BJ (cell line): ENCODE measurements around the gene C22orf39. TPM values are rescaled to one million over a fixed set of nuclear protein-coding genes. Genes with fewer than 3 reads are reported as not detected.

ENCODE experiments used
- CTCF ChIA-PET: fragments of 350-600 bp; formaldehyde crosslinking; extraction: SDS; loops from one replicate; lab custom pipeline; 2021; ENCODE audit warnings: antibody characterized with exemption, inconsistent platforms; lab: Yijun Ruan, JAX
- POLR2A ChIA-PET: fragments of 300-600 bp; sonication (Branson Sonifier 250); formaldehyde crosslinking; extraction: SDS; loops from one replicate; lab custom pipeline; 2021; ENCODE audit warnings: antibody characterized with exemption; lab: Charles Lee
- DNase-seq: peaks from one replicate; pipeline ENCODE4 v3.0.0-alpha.2; 2011; ENCODE audit warnings: low read depth
- H3K27me3 ChIP-seq: 2 replicates; pipeline ENCODE4 v1.6.0; 2011; ENCODE audit warnings: low read length; ENCODE audit not compliant: control insufficient read depth, insufficient read depth
- H3K36me3 ChIP-seq: 2 replicates; pipeline ENCODE4 v1.5.1; 2011; ENCODE audit warnings: low read length; ENCODE audit not compliant: control insufficient read depth, insufficient read depth
- H3K4me3 ChIP-seq: 2 replicates; pipeline ENCODE4 v1.5.1; 2011; ENCODE audit warnings: low read depth, mild to moderate bottlenecking, control low read depth, low read length
- polyA plus RNA-seq: library from polyadenylated mRNA; depleted of rRNA; stranded (reverse); fragments of >200 nt; gene quantifications from 2 replicates; pipeline ENCODE4 v1.2.3, GENCODE V29; 2011
- TF ChIP-seq, protein P1 (sequence below): IDR thresholded peaks from 2 replicates; pipeline ENCODE4 v1.5.1; 2011; ENCODE audit warnings: low read depth, mild to moderate bottlenecking, control low read depth, inconsistent platforms, low read length, moderate library complexity; ENCODE audit not compliant: insufficient read depth

C22orf39 gene
- polyA plus RNA-seq, 1 experiment = 16.3 TPM

- no peak for DNase-seq
- TF ChIP-seq, protein P1, sequence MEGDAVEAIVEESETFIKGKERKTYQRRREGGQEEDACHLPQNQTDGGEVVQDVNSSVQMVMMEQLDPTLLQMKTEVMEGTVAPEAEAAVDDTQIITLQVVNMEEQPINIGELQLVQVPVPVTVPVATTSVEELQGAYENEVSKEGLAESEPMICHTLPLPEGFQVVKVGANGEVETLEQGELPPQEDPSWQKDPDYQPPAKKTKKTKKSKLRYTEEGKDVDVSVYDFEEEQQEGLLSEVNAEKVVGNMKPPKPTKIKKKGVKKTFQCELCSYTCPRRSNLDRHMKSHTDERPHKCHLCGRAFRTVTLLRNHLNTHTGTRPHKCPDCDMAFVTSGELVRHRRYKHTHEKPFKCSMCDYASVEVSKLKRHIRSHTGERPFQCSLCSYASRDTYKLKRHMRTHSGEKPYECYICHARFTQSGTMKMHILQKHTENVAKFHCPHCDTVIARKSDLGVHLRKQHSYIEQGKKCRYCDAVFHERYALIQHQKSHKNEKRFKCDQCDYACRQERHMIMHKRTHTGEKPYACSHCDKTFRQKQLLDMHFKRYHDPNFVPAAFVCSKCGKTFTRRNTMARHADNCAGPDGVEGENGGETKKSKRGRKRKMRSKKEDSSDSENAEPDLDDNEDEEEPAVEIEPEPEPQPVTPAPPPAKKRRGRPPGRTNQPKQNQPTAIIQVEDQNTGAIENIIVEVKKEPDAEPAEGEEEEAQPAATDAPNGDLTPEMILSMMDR = no peak
- POLR2A ChIA-PET = interaction anchor here (0.7 kb wide), 1 partner anchor 524 kb away, joined by 3 read pairs; no protein-coding TSS in a partner anchor
- Histone ChIP-seq H3K36me3 (peaks cover 8% of the 10 kb centered on the region; the same call in 1 of the 2 replicates), H3K4me3 (no peak overlapping the region), H3K27me3 (no peaks in the 10 kb centered on the region)
- CTCF ChIA-PET = interaction anchor here (1.3 to 1.9 kb wide), 2 partner anchors 42 to 195 kb away, joined by 3 to 4 read pairs; no protein-coding TSS in a partner anchor
These were observed 12.5 kb downstream of the C22orf39 start for GRCh38 chr22:19434829-19435580.

GRCh38 chr22:19434401-19434800 is 13.1 kb downstream of the C22orf39 start:
- Histone ChIP-seq H3K27me3 (no peaks in the 10 kb centered on the region), H3K4me3 (no peak overlapping the region), H3K36me3 (peaks cover 8% of the 10 kb centered on the region; the same call in 1 of the 2 replicates)
- CTCF ChIA-PET = interaction anchor here (1.9 kb wide), 1 partner anchor 196 kb away, joined by 4 read pairs; no protein-coding TSS in a partner anchor
- POLR2A ChIA-PET = no interaction called here
- DNase-seq = no peak
- TF ChIP-seq, protein P1 = no peak

DNA sequence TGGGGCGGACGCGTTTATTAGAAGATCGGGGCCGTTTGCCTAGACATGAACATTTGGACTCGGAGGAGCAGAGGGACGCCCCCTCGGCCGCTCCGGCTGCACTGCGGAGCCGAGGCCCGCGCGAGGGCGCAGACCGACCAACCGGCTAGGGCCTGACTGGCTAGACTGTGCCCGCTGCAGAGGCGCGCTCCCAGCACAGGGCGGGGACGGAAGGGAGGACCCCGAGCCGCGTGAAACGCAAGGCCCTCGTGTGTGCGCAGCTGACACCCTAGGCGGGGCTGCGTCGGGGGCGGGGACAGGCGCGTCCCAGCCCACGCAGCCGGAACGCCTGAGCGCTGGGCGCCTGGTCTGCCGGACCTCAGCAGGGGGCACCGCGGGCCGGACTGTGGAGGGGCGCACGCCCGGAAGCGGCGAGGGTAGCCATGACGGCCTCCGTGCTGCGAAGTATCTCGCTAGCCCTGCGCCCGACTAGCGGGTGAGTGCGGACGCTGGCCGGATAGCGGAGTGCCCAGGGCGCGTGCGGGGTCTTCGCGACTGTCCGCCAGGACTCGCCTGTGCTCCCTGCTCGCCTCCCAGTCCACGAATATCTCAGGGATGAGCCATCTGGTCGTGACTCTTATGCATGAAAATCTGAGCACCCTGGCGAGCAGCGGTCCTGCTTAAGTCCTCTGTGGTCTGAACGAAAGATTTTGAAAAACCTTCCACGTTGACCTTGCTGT is 15.2 kb downstream of the C22orf39 start, which contains the start of gene MRPL40:
TSS of gene MRPL40 (plus strand) at position 413 of the 719 bp plus-strand sequence. CDS start at position 423, 10 bp downstream.
- peak within 1 kb of the TSS; percentile 86 for H3K4me3 ChIP-seq
- H3K36me3 ChIP-seq = peaks cover 8% of the 10 kb centered on the region; the same call in 1 of the 2 replicates
- peak; percentile 44 for DNase-seq
- no peaks in the 10 kb centered on the region for H3K27me3 ChIP-seq
- TF ChIP-seq, protein P1 = no peak
- CTCF ChIA-PET = interaction anchor here (1.4 to 1.7 kb wide), 2 partner anchors 45 to 198 kb away, joined by 3 to 4 read pairs; no protein-coding TSS in a partner anchor
- POLR2A ChIA-PET = no interaction called here

GRCh38 chr22:19431649-19432132 is 15.8 kb downstream of the C22orf39 start, which contains the start of gene HIRA:
HIRA (minus strand) TSS chr22:19431733; CDS start chr22:19431476, 257 bp downstream.
- peak within 1 kb of the TSS; percentile 86 for H3K4me3 ChIP-seq
- ChIA-PET POLR2A (no interaction called here), CTCF (interaction anchor here (1.4 kb wide), 1 partner anchor 198 kb away, joined by 3 read pairs; no protein-coding TSS in a partner anchor)
- H3K36me3 ChIP-seq = peaks cover 8% of the 10 kb centered on the region; the same call in 1 of the 2 replicates
- DNase-seq = no peak
- TF ChIP-seq, protein P1 = no peak
- no peaks in the 10 kb centered on the region for H3K27me3 ChIP-seq
